ENCODE data around the gene FREM3.

Gene FREM3

DNA sequence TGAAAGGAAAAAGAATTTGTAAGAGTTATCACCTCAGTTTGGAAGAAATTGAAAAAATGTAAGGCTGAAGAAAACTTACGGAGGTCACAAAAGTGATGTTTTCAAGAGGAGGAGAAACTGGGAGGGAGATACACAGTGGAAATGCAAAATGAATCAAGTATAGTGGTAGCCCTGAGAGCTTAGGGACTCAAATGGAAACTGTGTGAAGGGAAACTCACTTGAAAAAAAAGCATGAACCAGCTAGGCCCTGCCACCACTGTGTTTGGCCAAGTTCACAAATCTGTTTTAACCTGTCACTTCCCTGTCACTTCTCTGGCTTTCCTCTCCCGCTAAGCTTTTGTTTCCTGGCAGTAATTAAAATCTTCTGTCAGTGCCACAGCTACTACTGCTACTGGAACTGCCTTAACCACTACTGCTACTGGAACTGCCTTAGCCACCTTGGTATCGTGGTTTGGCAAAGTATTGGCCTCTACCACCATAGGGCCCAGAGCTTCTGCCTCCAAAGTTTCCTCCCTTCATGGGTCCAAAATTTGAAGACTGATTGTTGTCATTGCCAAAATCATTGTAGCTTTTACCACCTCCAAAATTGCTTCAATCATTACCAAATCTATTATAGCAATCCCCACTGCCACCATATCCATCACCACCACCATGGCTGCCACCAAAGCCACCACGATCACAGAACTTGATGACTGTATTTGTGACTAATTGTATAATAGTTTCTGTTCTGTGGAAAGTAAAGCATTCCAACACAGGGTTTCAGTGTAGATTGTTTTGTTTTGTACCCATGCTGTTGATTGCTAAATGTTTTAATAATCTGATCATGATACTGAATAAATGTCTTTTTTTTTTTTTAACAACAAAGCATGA, 145.5 kb downstream of the FREM3 start:
- no peaks in the 10 kb centered on the region for H3K9me2 ChIP-seq (replicated peaks; ENCODE audit: insufficient read depth, low read length)
- no peak overlapping the region for H2AFZ ChIP-seq (ENCODE audit: low read depth, low read length, severe bottlenecking)
- no peak overlapping the region for H3K4me3 ChIP-seq (ENCODE audit: insufficient read depth, low read length, poor library complexity, severe bottlenecking)
- H3K36me3 ChIP-seq (ENCODE audit: low read length) = no peaks in the 10 kb centered on the region
- no peaks in the 10 kb centered on the region for H4K20me1 ChIP-seq (ENCODE audit: low read depth, low read length)
- H3F3A ChIP-seq (ENCODE audit: insufficient read depth) = no peaks in the 10 kb centered on the region
- no peak overlapping the region for H3K9ac ChIP-seq (ENCODE audit: low read length)
- no peaks in the 10 kb centered on the region for H3K9me3 ChIP-seq (ENCODE audit: insufficient read depth, low read length)
- no peak for TF ChIP-seq CTCF (IDR thresholded peaks at IDR 0.05; ENCODE audit: insufficient read depth, low read length, poor library complexity, severe bottlenecking)
- no peak for TF ChIP-seq EZH2phosphoT487 (conservative IDR thresholded peaks at IDR 0.05; ENCODE audit: low read length)
- no peak overlapping the region for H3K4me2 ChIP-seq (ENCODE audit: low read depth, low read length, poor library complexity, severe bottlenecking)
- no peaks in the 10 kb centered on the region for H3K79me2 ChIP-seq (ENCODE audit: insufficient read depth, low read length)
- no peak overlapping the region for H3K27ac ChIP-seq (ENCODE audit: low read depth, low read length)
- H3K27me3 ChIP-seq (ENCODE audit: low read length) = no peaks in the 10 kb centered on the region

GRCh38 chr4:143549928-143550327, 150.5 kb downstream of the FREM3 start:
- H3F3A ChIP-seq (ENCODE audit: insufficient read depth) = no peaks in the 10 kb centered on the region
- no peaks in the 10 kb centered on the region for H3K9me2 ChIP-seq (replicated peaks; ENCODE audit: insufficient read depth, low read length)
- no peaks in the 10 kb centered on the region for H3K36me3 ChIP-seq (ENCODE audit: low read length)
- H3K27me3 ChIP-seq (ENCODE audit: low read length) = no peaks in the 10 kb centered on the region
- H3K9me3 ChIP-seq (ENCODE audit: insufficient read depth, low read length) = no peaks in the 10 kb centered on the region
- no peaks in the 10 kb centered on the region for H3K79me2 ChIP-seq (ENCODE audit: insufficient read depth, low read length)
- H4K20me1 ChIP-seq (ENCODE audit: low read depth, low read length) = no peaks in the 10 kb centered on the region
- no peak overlapping the region for H2AFZ ChIP-seq (ENCODE audit: low read depth, low read length, severe bottlenecking)
- no peak overlapping the region for H3K4me2 ChIP-seq (ENCODE audit: low read depth, low read length, poor library complexity, severe bottlenecking)
- no peak for TF ChIP-seq EZH2phosphoT487 (conservative IDR thresholded peaks at IDR 0.05; ENCODE audit: low read length)
- no peak for TF ChIP-seq CTCF (IDR thresholded peaks at IDR 0.05; ENCODE audit: insufficient read depth, low read length, poor library complexity, severe bottlenecking)
- H3K27ac ChIP-seq (ENCODE audit: low read depth, low read length) = no peak overlapping the region
- H3K4me3 ChIP-seq (ENCODE audit: insufficient read depth, low read length, poor library complexity, severe bottlenecking) = no peak overlapping the region
- H3K9ac ChIP-seq (ENCODE audit: low read length) = no peak overlapping the region

DNA sequence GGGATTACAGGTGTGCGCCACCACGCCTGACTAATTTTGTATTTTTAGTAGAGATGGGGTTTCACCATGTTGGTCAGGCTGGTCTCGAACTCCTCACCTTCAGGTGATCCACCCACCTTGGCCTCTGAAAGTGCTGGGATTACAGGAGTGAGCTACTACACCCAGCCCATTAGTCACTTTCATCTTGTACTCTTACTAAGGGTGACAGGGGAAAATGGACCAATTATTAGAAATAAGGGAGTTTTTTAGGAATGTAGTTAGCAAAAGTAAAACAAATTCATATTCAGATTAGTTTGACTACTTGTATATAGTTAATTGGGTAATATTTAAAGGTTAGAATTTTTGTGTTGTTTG, 160.8 kb downstream of the FREM3 start:
- H3K36me3 ChIP-seq (ENCODE audit: low read length) = peaks cover 12% of the 10 kb centered on the region; the same call in 1 of the 2 replicates
- no peaks in the 10 kb centered on the region for H3K9me3 ChIP-seq (ENCODE audit: insufficient read depth, low read length)
- no peaks in the 10 kb centered on the region for H3F3A ChIP-seq (ENCODE audit: insufficient read depth)
- no peak overlapping the region for H3K4me2 ChIP-seq (ENCODE audit: low read depth, low read length, poor library complexity, severe bottlenecking)
- no peak overlapping the region for H3K9ac ChIP-seq (ENCODE audit: low read length)
- H2AFZ ChIP-seq (ENCODE audit: low read depth, low read length, severe bottlenecking) = no peak overlapping the region
- no peaks in the 10 kb centered on the region for H4K20me1 ChIP-seq (ENCODE audit: low read depth, low read length)
- H3K4me3 ChIP-seq (ENCODE audit: insufficient read depth, low read length, poor library complexity, severe bottlenecking) = no peak overlapping the region
- H3K27me3 ChIP-seq (ENCODE audit: low read length) = no peaks in the 10 kb centered on the region
- TF ChIP-seq EZH2phosphoT487 (conservative IDR thresholded peaks at IDR 0.05; ENCODE audit: low read length) (no peak), CTCF (IDR thresholded peaks at IDR 0.05; ENCODE audit: insufficient read depth, low read length, poor library complexity, severe bottlenecking) (no peak)
- H3K9me2 ChIP-seq (replicated peaks; ENCODE audit: insufficient read depth, low read length) = no peaks in the 10 kb centered on the region
- no peak overlapping the region for H3K27ac ChIP-seq (ENCODE audit: low read depth, low read length)
- H3K79me2 ChIP-seq (ENCODE audit: insufficient read depth, low read length) = no peaks in the 10 kb centered on the region

All from SU-DHL-6 (cell line).